Uterus (tissue), 4 donors: Measurements from ENCODE around the gene STK39. TPM values are rescaled to one million over a fixed set of nuclear protein-coding genes. Genes with fewer than 3 reads are reported as not detected.

Experiments used
- DNase-seq, 2 donors: peaks; one replicate each; pipeline ENCODE4 v3.0.0-alpha.2; 2019 to 2020
- H3K27ac ChIP-seq, 2 donors: fragments of 200-600 bp; sonication (generic); 1 replicate in 1 of 2; 2 replicates in 1 of 2; pipeline ENCODE4 v1.5.1; 2016 to 2018
- H3K27me3 ChIP-seq, 2 donors: fragments of 200-600 bp; sonication (generic); one replicate each; pipeline ENCODE4 v1.5.1; 2018 to 2019; ENCODE audit warnings: control low read depth in 1 of 2
- H3K36me3 ChIP-seq, 2 donors: fragments of 200-600 bp; sonication (generic); one replicate each; pipeline ENCODE4 v1.5.1; 2019; ENCODE audit warnings: control low read depth in 1 of 2
- H3K4me1 ChIP-seq, 2 donors: fragments of 200-600 bp; sonication (generic); one replicate each; pipeline ENCODE4 v1.5.1; 2018 to 2019; ENCODE audit warnings: control low read depth in 1 of 2
- H3K4me3 ChIP-seq, 2 donors: fragments of 200-600 bp; sonication (generic); 1 replicate in 1 of 2; 2 replicates in 1 of 2; pipeline ENCODE4 v1.5.1; 2018 to 2019; ENCODE audit warnings: mild to moderate bottlenecking in 1 of 2
- H3K9me3 ChIP-seq, 2 donors: fragments of 200-600 bp; sonication (generic); one replicate each; pipeline ENCODE4 v1.5.1; 2019; ENCODE audit warnings: control low read depth in 1 of 2
- CTCF ChIP-seq, 4 experiments: fragments of 200-600 bp in 2 of 4; fragments of 450-650 bp in 2 of 4; sonication (generic) in 2 of 4; IDR thresholded peaks; one replicate each; pipeline ENCODE4 v1.5.1; 2016 to 2019; ENCODE audit warnings: antibody characterized with exemption in 4 of 4, mild to moderate bottlenecking in 2 of 4, moderate library complexity in 1 of 4
- POLR2A ChIP-seq, 2 donors: fragments of 450-650 bp; IDR thresholded peaks; one replicate each; pipeline ENCODE4 v1.6.1; 2016; ENCODE audit warnings: antibody characterized with exemption in 2 of 2, mild to moderate bottlenecking in 1 of 2, moderate library complexity in 1 of 2
- intact Hi-C: fragments of 100-400 bp; cut with DNase I; formaldehyde crosslinking; loops from one replicate; pipeline ENCODE4 v1.15.1; 2023; ENCODE audit warnings: low total_unique reads
- total RNA-seq, 4 donors: library from RNA; depleted of rRNA in 3 of 4; stranded (reverse); fragments of >200 nt in 3 of 4; gene quantifications; one replicate each; pipeline versions ENCODE4 v1.1.0 to v1.2.4, GENCODE V29; 2014 to 2023
- donor health status: DM: yes; HTN: yes; CAD: no.

Gene STK39
- total RNA-seq, 4 donors from 2014 or later, result 5.0 to 23.6 (median 9.8) TPM

GRCh38 chr2:168159754-168160585, 87.4 kb downstream of the STK39 start:
- DNase-seq, result peak; percentile 43 to 44
- intact Hi-C loops, result no loop called here
- H3K9me3 ChIP-seq, result no peaks in the 10 kb centered on the region

GRCh38 chr2:168158586-168158985, 88.8 kb downstream of the STK39 start:
- DNase-seq, result no peak
- H3K4me3 ChIP-seq, result no peak overlapping the region
- H3K27me3 ChIP-seq, result no peaks in the 10 kb centered on the region
- no peaks in the 10 kb centered on the region for H3K36me3 ChIP-seq
- H3K9me3 ChIP-seq, result no peaks in the 10 kb centered on the region
- TF ChIP-seq CTCF (IDR thresholded peaks at IDR 0.05) (no peak), POLR2A (IDR thresholded peaks at IDR 0.05) (no peak)
- H3K4me1 ChIP-seq, result peaks cover 0 to 4% of the 10 kb centered on the region in 2 donors
- no peak overlapping the region for H3K27ac ChIP-seq
- intact Hi-C loops, result no loop called here

More at GRCh38 chr2:168159754-168160585, 87.4 kb downstream of the STK39 start:
- no peak for TF ChIP-seq CTCF (IDR thresholded peaks at IDR 0.05)
- no peak for TF ChIP-seq POLR2A (IDR thresholded peaks at IDR 0.05)
- no peaks in the 10 kb centered on the region for H3K36me3 ChIP-seq
- H3K4me1 ChIP-seq, result peaks cover 0 to 4% of the 10 kb centered on the region in 2 donors
- H3K4me3 ChIP-seq, result no peak overlapping the region
- H3K27ac ChIP-seq, result peak overlapping the region; percentile 66 to 67
- H3K27me3 ChIP-seq, result no peaks in the 10 kb centered on the region

GRCh38 chr2:168157926-168158325, 89.5 kb downstream of the STK39 start:
- DNase-seq, result no peak
- Histone ChIP-seq H3K36me3 (no peaks in the 10 kb centered on the region), H3K4me1 (peaks cover 0 to 4% of the 10 kb centered on the region in 2 donors), H3K9me3 (no peaks in the 10 kb centered on the region), H3K27me3 (no peaks in the 10 kb centered on the region), H3K27ac (no peak overlapping the region), H3K4me3 (no peak overlapping the region)
- intact Hi-C loops, result no loop called here
- TF ChIP-seq POLR2A (IDR thresholded peaks at IDR 0.05) (no peak), CTCF (IDR thresholded peaks at IDR 0.05) (no peak)

- Histone ChIP-seq H3K4me3 (no peak overlapping the region), H3K9me3 (no peaks in the 10 kb centered on the region), H3K27me3 (no peaks in the 10 kb centered on the region), H3K36me3 (no peaks in the 10 kb centered on the region), H3K4me1 (peaks cover 0 to 4% of the 10 kb centered on the region in 2 donors), H3K27ac (peak overlapping the region in 1 of 2 donors; percentile 45)
- TF ChIP-seq CTCF (IDR thresholded peaks at IDR 0.05) (no peak), POLR2A (IDR thresholded peaks at IDR 0.05) (no peak)
- no peak for DNase-seq
- intact Hi-C loops, result no loop called here
Observed at GRCh38 chr2:168157070-168157469, 90.3 kb downstream of the STK39 start.

GRCh38 chr2:168156661-168157060, 90.7 kb downstream of the STK39 start:
- Histone ChIP-seq H3K9me3 (no peaks in the 10 kb centered on the region), H3K4me3 (no peak overlapping the region), H3K4me1 (peaks cover 0 to 4% of the 10 kb centered on the region in 2 donors), H3K27ac (peak overlapping the region in 1 of 2 donors; percentile 45), H3K27me3 (no peaks in the 10 kb centered on the region), H3K36me3 (no peaks in the 10 kb centered on the region)
- TF ChIP-seq POLR2A (IDR thresholded peaks at IDR 0.05), result no peak
- no peak for TF ChIP-seq CTCF (IDR thresholded peaks at IDR 0.05)
- peak; percentile 41 to 53 for DNase-seq
- intact Hi-C loops, result no loop called here
